Natural killer cell treated with Interleukin-12 subunit alpha and Interleukin-12 subunit beta and Interleukin-15 and Interleukin-18, amount 100 ng/mL, for 72 hours (primary cell): ENCODE measurements around the gene TRIM65. TPM values are rescaled to one million over a fixed set of nuclear protein-coding genes. Genes with fewer than 3 reads are reported as not detected.
"Not testable (repeated sequence)": the region's sequence is repeated elsewhere in the genome, so short reads cannot be mapped to it uniquely, and the experiment has no call there.

Experiments
- ATAC-seq, 2 donors: fragments of 150-1000 bp; cut with Tn5 transposase in 1 of 2; sonication (Bioruptor Pico), chemical (Tn5 transposase) in 1 of 2; 2 replicates each; pipeline ENCODE4 v1.10.0; 2021
- DNase-seq: peaks from one replicate; pipeline ENCODE4 v3.0.0; 2022; ENCODE audit warnings: low spot score
- H3K27ac Mint-ChIP-seq, 2 donors: 1 replicate in 1 of 2; 2 replicates in 1 of 2; pipeline ENCODE4 v1.8.0; 2022; ENCODE audit warnings: mixed read lengths in 2 of 2, mild to moderate bottlenecking in 1 of 2, moderate library complexity in 1 of 2
- H3K27me3 Mint-ChIP-seq, 2 donors: 1 replicate in 1 of 2; 2 replicates in 1 of 2; pipeline ENCODE4 v1.8.0; 2022; ENCODE audit warnings: mixed read lengths in 2 of 2
- H3K36me3 Mint-ChIP-seq: one replicate; pipeline ENCODE4 v1.8.0; 2022; ENCODE audit warnings: mixed read lengths
- H3K4me1 Mint-ChIP-seq, 2 donors: 1 replicate in 1 of 2; 2 replicates in 1 of 2; pipeline ENCODE4 v1.8.0; 2022; ENCODE audit warnings: low read depth in 2 of 2, mixed read lengths in 2 of 2, mild to moderate bottlenecking in 1 of 2
- H3K4me3 Mint-ChIP-seq: one replicate; pipeline ENCODE4 v1.8.0; 2022; ENCODE audit warnings: mixed read lengths
- H3K9me3 Mint-ChIP-seq: 2 replicates; pipeline ENCODE4 v1.8.0; 2022; ENCODE audit warnings: mixed read lengths
- total RNA-seq, 2 donors: library from RNA; stranded (reverse); gene quantifications; one replicate each; pipeline ENCODE4 v1.2.3, GENCODE V29; 2022

The TRIM65 gene
- total RNA-seq, 2 donors from 2014 or later = 17.2 to 42.1 TPM

DNA sequence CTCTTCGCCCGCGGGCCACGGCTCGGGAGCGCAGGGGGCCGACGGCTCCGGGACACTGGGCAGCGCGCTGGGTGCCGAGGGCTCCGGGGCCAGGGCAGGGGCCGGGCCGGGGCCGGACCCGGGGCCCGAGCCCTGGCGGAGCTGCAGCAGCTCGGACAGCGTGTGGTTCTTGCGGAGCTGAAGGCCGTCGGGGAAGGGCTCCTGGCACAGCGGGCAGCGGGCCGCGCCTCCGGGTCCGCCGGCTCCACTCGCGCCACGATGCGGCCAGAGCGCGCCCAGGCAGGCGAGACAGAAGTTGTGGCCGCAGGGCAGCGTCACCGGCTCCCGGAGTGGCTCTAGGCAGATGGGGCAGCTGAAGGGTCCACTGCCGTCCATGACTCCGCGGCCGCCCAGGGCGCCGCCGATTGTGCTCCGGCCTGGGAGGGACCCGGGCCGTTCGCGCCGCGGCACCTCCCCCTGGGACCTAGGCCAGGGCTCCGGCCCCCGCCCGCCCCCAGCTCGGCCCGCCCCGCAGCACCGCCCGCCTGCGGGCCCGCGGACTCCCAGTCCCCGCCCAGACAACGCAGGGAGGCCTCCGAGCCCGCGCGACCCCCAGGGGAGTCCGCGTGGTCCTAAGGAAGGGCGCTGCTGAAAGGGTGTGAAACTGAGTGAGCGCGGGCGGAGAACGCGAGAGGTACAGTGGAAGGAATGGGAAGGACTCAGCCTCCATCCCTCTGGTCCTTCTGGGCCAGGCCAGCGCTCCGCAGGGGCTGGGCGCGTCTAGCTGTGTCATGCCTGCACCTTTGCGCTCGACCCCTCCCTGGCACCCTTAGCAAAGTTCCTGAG, 18.4 kb downstream of the TRIM65 start, which contains the start of gene TRIM47:
Gene TRIM47, minus strand, starts transcription at position 408 of the 825 bp plus-strand sequence. Its CDS starts 33 bp downstream, at position 375.
- DNase-seq = no peak
- Mint-ChIP-seq H3K27ac (no peak within 1 kb of the TSS), H3K36me3 (no peaks in the 10 kb centered on the region), H3K9me3 (no peaks in the 10 kb centered on the region), H3K27me3 (peaks cover 5 to 14% of the 10 kb centered on the region in 2 donors), H3K4me3 (peak within 1 kb of the TSS; percentile 48), H3K4me1 (peaks cover 16 to 17% of the 10 kb centered on the region in 2 donors)
- peak; percentile 40 to 56 for ATAC-seq

DNA sequence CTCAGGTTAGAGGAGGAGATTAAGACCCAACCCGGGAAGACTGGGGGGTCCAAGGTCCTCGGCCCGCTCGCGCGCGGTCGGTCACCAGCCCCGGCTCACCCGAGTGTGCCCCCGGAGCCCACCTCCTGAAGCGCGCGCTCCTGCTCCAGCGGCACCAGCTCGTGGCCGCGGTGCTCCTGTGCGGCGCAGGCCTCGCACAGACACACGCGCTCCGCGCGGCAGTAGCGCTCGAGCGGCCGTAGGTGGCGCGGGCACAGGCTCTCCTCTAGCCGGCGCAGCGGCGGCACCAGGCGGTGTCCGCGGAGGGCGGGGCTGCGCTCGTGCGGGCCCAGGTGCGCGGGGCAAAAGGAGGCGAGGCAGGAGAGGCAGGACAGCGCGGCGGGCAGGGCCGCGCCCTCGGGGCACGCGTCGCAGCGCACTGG, 19.0 kb downstream of the TRIM65 start:
- Mint-ChIP-seq H3K4me1 (peaks cover 16 to 17% of the 10 kb centered on the region in 2 donors), H3K27ac (no peak overlapping the region), H3K36me3 (no peaks in the 10 kb centered on the region), H3K27me3 (peaks cover 5 to 14% of the 10 kb centered on the region in 2 donors), H3K4me3 (peak overlapping the region; percentile 45), H3K9me3 (no peaks in the 10 kb centered on the region)
- DNase-seq (peak; percentile 72), ATAC-seq (peak; percentile 92 to 94)

DNA sequence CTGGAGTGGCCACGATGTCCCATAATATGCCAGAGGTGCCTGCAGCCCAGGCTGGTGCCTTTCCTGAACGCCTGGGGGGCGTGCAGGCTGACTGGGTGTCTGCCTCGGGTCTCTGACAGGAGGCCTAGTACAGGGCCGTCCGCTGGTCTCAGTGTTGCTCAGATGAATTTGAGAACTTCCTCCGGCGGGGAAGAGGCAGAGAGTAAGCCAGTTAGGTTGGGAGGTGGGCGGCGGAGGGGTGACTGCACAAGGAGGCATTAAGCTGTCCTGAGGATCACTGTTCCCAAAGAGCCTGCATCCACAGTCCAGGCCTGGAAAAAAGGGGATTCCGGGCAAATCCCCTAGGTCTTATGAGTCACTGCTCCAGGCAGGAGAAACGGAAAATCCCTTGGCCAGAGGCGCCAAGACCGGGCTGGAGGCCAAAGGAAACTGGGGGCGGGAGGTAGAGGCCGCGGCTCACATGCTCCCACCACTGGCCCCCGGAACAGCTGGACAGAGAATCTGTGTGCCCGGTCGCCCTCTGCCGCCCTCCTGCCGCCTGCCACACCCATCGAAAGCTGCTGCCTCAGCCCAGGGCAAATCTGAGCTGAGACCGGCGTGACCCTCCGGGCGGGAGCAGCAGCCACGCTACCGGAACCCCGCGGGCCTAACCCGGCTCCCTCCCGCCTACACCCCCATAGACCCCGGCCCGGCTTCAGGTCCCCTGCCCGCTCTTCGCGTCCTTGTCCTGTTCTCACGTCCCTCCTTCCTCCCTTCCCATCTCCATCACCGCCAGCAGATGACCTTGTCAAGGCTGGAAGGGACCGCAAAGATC, 19.6 kb downstream of the TRIM65 start:
- ATAC-seq = no peak

DNA sequence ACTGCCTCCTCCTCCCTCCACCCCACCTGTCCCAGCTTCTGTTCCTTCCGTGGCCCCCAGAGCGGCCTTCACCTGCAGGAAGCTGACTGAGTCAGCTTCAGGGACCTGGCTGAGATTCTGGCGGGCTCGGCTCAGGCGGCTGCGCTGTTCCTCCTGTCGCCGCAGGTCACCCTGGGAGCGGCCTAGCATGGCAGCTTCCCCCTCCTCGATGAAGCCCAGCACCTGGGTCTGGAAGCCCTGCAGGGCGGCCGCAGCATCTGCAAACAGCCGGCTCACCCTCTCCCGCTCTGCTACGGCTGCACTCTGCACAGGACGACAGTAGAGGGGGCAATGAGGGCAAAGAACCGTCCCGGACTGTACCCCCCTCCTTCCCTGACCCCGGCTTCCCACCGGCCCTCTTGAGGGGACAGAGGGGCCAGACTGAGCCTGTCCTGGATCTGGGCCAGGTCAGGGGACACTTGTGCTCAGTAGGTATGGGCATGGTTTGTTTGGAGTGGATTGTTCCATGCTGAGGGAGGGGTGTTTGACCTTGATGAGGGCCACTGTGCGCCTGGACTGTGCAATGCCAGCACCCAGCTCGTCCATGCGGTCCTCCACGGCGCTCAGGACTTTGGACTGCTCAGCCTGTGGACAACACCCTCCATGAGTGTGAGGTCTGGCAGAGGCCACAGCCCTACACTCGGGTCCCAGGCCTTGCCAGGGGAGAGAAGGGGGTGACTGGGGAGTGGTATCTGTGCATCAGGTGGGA, 20.4 kb downstream of the TRIM65 start:
- Mint-ChIP-seq H3K4me3 (peak overlapping the region; percentile 45), H3K27ac (no peak overlapping the region), H3K36me3 (no peaks in the 10 kb centered on the region), H3K9me3 (no peaks in the 10 kb centered on the region), H3K4me1 (peaks cover 16 to 17% of the 10 kb centered on the region in 2 donors), H3K27me3 (peaks cover 5 to 14% of the 10 kb centered on the region in 2 donors)
- ATAC-seq (peak in 1 of 2 donors; percentile 13), DNase-seq (no peak)

More for the DNA sequence above, 19.6 kb downstream of the TRIM65 start:
- Mint-ChIP-seq H3K9me3 (no peaks in the 10 kb centered on the region), H3K36me3 (no peaks in the 10 kb centered on the region), H3K27ac (no peak overlapping the region), H3K27me3 (peaks cover 5 to 14% of the 10 kb centered on the region in 2 donors), H3K4me1 (peaks cover 16 to 17% of the 10 kb centered on the region in 2 donors), H3K4me3 (peak overlapping the region; percentile 45)
- DNase-seq = no peak

DNA sequence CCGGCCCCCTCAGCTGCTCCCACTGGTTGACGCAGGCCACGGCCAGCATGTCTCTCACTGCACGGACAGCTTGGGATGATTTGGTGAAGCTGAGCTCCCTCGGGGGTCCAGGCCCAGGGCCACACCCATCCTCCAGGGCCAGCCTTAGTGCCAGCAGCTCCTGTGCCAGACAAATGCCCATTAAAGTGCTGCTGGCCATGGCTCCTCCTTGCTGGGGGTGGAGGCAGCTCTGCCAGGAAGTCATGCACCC, 20.9 kb downstream of the TRIM65 start:
- no peaks in the 10 kb centered on the region for H3K36me3 Mint-ChIP-seq
- no peak for DNase-seq
- no peak overlapping the region for H3K27ac Mint-ChIP-seq

DNA sequence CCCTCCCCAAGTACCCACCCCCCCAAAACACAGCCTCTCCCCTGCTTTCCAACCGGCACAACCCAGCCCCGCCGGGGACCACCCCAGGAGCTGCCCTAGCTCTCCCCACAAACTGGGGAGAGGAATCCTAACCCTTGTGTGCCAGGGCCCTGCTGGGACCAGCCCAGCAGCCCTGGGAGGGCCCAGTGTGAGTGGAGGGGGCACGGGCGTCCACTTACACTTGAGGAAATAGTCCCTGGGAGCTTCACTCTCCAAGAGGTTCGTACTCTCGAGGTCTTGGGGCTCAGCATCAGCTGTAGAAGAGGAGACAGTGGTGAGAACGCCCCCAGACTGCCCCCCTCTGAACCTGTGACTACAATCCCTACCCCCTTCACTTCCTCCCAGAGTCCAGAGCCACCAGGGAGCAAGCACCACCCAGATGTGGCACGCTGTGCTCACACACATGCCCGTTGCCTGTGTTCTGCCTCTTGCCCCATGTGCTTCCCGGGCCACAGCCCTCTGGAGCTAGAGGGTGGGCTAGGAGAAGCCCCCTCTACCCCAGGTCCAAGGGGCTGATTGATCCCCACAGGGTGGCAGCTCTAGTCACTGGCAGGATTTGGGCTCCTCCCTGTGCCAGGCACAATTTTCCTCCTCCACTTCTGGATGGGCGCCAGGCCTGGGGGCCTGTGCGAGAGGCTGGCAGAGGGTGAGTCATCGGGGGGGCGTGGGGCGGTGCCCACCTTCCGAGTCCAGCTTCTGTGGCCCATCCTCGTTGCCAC, 21.4 kb downstream of the TRIM65 start:
- Mint-ChIP-seq H3K27me3 (peaks cover 5 to 12% of the 10 kb centered on the region in 2 donors), H3K36me3 (no peaks in the 10 kb centered on the region), H3K27ac (no peak overlapping the region), H3K4me3 (no peak overlapping the region), H3K9me3 (no peaks in the 10 kb centered on the region), H3K4me1 (peaks cover 16 to 17% of the 10 kb centered on the region in 2 donors)
- no peak for DNase-seq
- no peak for ATAC-seq

More for the DNA sequence above, 20.9 kb downstream of the TRIM65 start:
- ATAC-seq = no peak
- peaks cover 16 to 17% of the 10 kb centered on the region in 2 donors for H3K4me1 Mint-ChIP-seq
- H3K9me3 Mint-ChIP-seq = no peaks in the 10 kb centered on the region
- no peak overlapping the region for H3K4me3 Mint-ChIP-seq
- peaks cover 5 to 14% of the 10 kb centered on the region in 2 donors for H3K27me3 Mint-ChIP-seq

DNA sequence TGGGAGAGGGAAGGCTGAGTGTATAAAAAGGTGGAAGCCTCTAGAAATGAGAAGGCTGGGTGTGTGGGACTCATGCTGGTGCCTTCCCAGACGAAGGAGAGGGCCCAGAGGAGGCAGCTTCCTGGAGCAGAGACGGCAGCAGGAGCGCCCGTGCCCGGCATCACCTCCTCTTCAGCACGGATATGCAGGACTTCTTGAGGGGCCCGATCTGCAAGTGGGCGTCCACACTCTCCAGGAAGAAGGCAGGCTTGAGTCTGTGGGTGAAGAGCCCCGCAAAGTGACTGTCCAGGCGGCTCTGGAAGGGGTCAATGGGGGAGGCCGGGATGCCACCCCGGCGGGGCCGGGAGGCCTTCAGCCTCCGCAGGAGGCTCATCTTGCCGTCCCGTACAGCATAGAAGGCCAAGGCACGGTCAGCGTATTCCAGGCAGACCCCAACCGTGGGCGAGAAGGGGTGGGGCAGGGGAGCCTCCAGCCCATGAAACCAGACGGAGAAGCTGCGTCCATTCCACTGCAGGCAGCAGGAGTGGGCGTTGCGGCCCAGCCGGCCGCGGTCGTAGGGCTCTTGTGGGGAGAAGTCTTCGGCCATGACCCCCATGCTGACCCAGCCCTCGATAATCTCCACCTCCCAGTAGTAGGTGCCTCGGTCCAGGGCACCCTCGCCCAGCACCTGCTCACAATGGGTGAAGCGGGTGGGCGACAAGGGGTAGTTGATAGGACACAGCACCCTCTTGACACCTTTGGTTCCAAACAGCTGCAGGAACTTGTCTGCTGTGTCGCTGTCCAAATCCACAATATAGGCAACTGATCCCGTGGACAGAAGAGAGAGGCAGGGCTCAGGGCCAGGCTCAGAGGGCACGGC, 22.2 kb downstream of the TRIM65 start:
- DNase-seq = no peak
- Mint-ChIP-seq H3K9me3 (no peaks in the 10 kb centered on the region), H3K4me3 (no peak overlapping the region), H3K27ac (no peak overlapping the region), H3K27me3 (peaks cover 5 to 8% of the 10 kb centered on the region in 2 donors), H3K36me3 (no peaks in the 10 kb centered on the region), H3K4me1 (peaks cover 16 to 17% of the 10 kb centered on the region in 2 donors)
- ATAC-seq = no peak

DNA sequence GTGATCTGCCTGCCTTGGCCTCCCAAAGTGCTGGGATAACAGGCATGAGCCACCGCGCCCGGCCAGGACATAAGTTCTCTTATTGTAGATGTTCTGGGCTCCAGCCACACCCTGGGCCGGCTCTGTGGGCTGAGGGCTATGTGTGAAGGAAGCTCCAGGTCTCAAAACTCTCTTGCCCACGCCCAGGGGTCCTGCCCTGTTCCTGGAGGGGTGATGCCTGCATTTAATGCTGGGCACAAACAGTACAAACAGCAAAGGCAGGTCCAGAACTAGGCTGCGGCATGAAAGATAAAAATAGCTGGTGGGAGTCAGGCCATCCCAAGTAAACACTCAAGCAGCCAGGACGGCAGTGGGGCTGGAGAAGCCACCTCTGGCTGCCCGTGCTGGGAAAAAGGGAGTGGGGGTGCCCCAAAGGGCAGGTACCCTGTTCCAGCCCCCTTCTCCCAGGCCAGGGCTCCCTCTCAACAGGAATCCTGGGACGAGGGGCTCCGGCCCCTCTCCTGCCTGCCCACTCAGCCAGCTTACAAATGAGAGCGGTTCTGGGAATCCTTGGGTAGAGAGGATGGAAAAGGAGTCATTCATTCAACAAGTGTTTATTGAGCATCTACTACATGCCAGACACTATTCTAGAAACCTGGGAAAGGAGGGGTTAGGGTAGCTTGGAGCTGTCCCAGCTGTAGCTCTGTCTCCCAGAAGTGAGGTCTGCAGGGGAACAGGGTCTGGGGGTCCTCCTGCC, 23.0 kb downstream of the TRIM65 start:
- Mint-ChIP-seq H3K27me3 (peaks cover 5 to 8% of the 10 kb centered on the region in 2 donors), H3K9me3 (no peaks in the 10 kb centered on the region), H3K4me3 (no peak overlapping the region), H3K4me1 (peaks cover 16 to 17% of the 10 kb centered on the region in 2 donors), H3K36me3 (no peaks in the 10 kb centered on the region), H3K27ac (no peak overlapping the region)
- ATAC-seq (no peak), DNase-seq (no peak)

DNA sequence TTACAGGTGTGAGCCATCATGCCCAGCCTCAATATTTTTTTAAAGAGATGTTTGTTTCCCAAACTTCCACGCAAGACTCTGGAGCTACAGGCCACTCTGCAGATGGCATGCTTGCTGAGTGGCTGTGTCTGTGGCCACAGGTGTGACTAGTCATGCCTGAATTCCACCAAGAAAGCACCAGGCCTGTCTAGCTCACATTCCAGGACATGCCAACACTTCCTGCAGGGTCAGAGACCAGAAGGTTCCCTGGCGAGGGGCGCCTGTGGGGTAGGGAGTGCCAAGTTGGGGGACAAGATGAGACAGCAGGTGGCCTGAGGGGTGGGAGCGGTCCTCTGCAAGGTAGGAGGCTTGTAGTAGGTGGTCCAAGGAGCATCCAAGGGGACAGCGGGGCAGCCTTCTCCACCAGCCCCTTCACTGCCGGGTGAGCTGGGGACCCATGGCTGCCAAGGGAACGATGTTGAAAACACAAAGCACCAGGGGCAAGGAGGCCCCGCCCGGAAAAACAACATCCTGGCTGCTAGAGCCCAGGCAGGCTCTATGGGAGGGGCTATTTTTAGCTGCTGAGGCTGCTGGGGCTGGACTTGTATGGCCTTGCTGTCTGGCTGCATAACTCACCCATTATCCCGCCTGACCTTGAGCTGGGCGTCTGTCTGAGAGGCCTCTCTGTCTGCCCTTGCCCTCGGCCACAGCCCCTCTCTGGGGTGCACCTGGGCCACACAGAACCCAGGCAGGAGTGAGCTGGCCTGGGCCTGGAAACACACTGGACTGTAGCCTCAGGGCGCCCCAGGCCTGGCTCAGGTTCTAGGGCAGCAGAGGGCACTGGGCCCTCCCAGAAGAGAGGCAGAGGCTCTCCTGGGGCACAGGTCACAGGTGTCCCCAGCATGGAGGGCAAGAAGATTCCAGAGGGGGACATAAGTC, 24.1 kb downstream of the TRIM65 start:
- Mint-ChIP-seq H3K36me3 (no peaks in the 10 kb centered on the region), H3K9me3 (no peaks in the 10 kb centered on the region), H3K27me3 (peaks cover 3 to 6% of the 10 kb centered on the region in 2 donors), H3K4me1 (peaks cover 13 to 15% of the 10 kb centered on the region in 2 donors), H3K4me3 (no peak overlapping the region), H3K27ac (no peak overlapping the region)
- no peak for DNase-seq
- no peak for ATAC-seq

DNA sequence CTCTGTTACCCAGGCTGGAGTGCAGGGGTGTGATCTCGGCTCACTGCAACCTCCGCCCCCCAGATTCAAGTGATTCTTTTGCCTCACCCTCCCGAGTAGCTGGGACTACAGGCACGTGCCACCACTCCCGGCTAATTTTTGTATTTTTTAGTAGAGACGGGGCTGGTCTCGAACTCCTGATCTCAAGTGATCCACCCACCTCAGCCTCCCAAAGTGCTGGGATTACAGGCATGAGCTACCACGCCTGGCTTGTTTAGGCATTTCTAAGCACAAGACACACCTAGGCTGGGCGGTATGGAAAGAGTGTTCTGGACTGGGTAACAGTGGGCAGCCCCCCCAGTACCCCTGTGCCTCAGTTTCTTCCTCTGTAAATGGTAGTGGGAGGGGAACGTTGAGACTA, 26.5 kb downstream of the TRIM65 start:
- H3K9me3 Mint-ChIP-seq, H3K4me1 Mint-ChIP-seq, DNase-seq, ATAC-seq, H3K4me3 Mint-ChIP-seq, H3K36me3 Mint-ChIP-seq, H3K27me3 Mint-ChIP-seq: not testable (repeated sequence)
- H3K27ac Mint-ChIP-seq = peak overlapping the region in 1 of 2 donors; percentile 37
